Astrocyte (in vitro differentiated cells and primary cell): ENCODE results near the gene CMIP. TPM values are rescaled to one million over a fixed set of nuclear protein-coding genes. Genes with fewer than 3 reads are reported as not detected.

Experiments used
- DNase-seq: peaks from one replicate; pipeline ENCODE4 v3.0.0-alpha.2; 2010; ENCODE audit warnings: low read depth
- FAIRE-seq: peaks from 2 replicates; lab custom pipeline; 2011; peaks lifted over from hg19 to GRCh38; lab: Jason Lieb, UNC
- H2AFZ ChIP-seq: 2 replicates; pipeline ENCODE4 v1.6.0; 2012; ENCODE audit warnings: low read depth, low read length, inconsistent platforms
- H3K27ac ChIP-seq: 2 replicates; pipeline ENCODE4 v1.5.1; 2011; ENCODE audit warnings: low read depth, low read length, inconsistent platforms
- H3K27me3 ChIP-seq: 2 replicates; pipeline ENCODE4 v1.6.0; 2011; ENCODE audit warnings: low read length, inconsistent platforms; ENCODE audit not compliant: insufficient read depth
- H3K36me3 ChIP-seq: 2 replicates; pipeline ENCODE4 v1.5.1; 2011; ENCODE audit warnings: low read length, inconsistent platforms; ENCODE audit not compliant: insufficient read depth
- H3K4me1 ChIP-seq: 2 replicates; pipeline ENCODE4 v1.5.1; 2011; ENCODE audit warnings: low read length, inconsistent platforms; ENCODE audit not compliant: insufficient read depth
- H3K4me2 ChIP-seq: 2 replicates; pipeline ENCODE4 v1.6.0; 2012; ENCODE audit warnings: low read length, inconsistent platforms
- H3K4me3 ChIP-seq: 2 replicates; pipeline ENCODE4 v1.5.1; 2011; ENCODE audit warnings: low read depth, mild to moderate bottlenecking, low read length, inconsistent platforms; ENCODE audit not compliant: insufficient read depth
- H3K79me2 ChIP-seq: 2 replicates; pipeline ENCODE4 v1.6.0; 2012; ENCODE audit warnings: mild to moderate bottlenecking, low read length, inconsistent platforms; ENCODE audit not compliant: insufficient read depth
- H3K9ac ChIP-seq: 2 replicates; pipeline ENCODE4 v1.6.0; 2012; ENCODE audit warnings: mild to moderate bottlenecking, low read length, inconsistent platforms
- H3K9me3 ChIP-seq: 2 replicates; pipeline ENCODE4 v1.5.1; 2012; ENCODE audit warnings: low read depth, mild to moderate bottlenecking, low read length, inconsistent platforms; ENCODE audit not compliant: insufficient read depth
- H4K20me1 ChIP-seq: 2 replicates; pipeline ENCODE4 v1.6.0; 2012; ENCODE audit warnings: low read length, inconsistent platforms; ENCODE audit not compliant: insufficient read depth
- H3K27ac Mint-ChIP-seq: one replicate; pipeline ENCODE4 v1.8.0; 2021; ENCODE audit warnings: mild to moderate bottlenecking, mixed read lengths; ENCODE audit not compliant: unreplicated experiment
- H3K27me3 Mint-ChIP-seq: one replicate; pipeline ENCODE4 v1.8.0; 2021; ENCODE audit warnings: low read depth, mixed read lengths; ENCODE audit not compliant: unreplicated experiment
- H3K36me3 Mint-ChIP-seq: one replicate; pipeline ENCODE4 v1.8.0; 2021; ENCODE audit warnings: low read depth, mixed read lengths; ENCODE audit not compliant: unreplicated experiment
- H3K4me1 Mint-ChIP-seq: one replicate; pipeline ENCODE4 v1.8.0; 2021; ENCODE audit warnings: low read depth, mixed read lengths; ENCODE audit not compliant: unreplicated experiment
- H3K4me3 Mint-ChIP-seq: one replicate; pipeline ENCODE4 v1.8.0; 2021; ENCODE audit warnings: mild to moderate bottlenecking, moderate library complexity, mixed read lengths; ENCODE audit not compliant: unreplicated experiment
- H3K9me3 Mint-ChIP-seq: one replicate; pipeline ENCODE4 v1.8.0; 2021; ENCODE audit warnings: mild to moderate bottlenecking, mixed read lengths; ENCODE audit not compliant: unreplicated experiment
- CTCF ChIP-seq: IDR thresholded peaks from 2 replicates; pipeline ENCODE4 v1.5.1; 2011; ENCODE audit warnings: low read depth, mild to moderate bottlenecking, inconsistent platforms, low read length, moderate library complexity; ENCODE audit not compliant: insufficient read depth
- EZH2 ChIP-seq: IDR thresholded peaks from 2 replicates; pipeline ENCODE4 v1.6.1; 2012; ENCODE audit warnings: mild to moderate bottlenecking, low read length, inconsistent platforms; ENCODE audit not compliant: insufficient read depth
- total RNA-seq: library from RNA; stranded (reverse); gene quantifications from 2 replicates; pipeline ENCODE4 v1.2.1, GENCODE V29; 2021

The CMIP gene
- total RNA-seq, 1 donor from 2014 or later: 71.5 TPM

DNA sequence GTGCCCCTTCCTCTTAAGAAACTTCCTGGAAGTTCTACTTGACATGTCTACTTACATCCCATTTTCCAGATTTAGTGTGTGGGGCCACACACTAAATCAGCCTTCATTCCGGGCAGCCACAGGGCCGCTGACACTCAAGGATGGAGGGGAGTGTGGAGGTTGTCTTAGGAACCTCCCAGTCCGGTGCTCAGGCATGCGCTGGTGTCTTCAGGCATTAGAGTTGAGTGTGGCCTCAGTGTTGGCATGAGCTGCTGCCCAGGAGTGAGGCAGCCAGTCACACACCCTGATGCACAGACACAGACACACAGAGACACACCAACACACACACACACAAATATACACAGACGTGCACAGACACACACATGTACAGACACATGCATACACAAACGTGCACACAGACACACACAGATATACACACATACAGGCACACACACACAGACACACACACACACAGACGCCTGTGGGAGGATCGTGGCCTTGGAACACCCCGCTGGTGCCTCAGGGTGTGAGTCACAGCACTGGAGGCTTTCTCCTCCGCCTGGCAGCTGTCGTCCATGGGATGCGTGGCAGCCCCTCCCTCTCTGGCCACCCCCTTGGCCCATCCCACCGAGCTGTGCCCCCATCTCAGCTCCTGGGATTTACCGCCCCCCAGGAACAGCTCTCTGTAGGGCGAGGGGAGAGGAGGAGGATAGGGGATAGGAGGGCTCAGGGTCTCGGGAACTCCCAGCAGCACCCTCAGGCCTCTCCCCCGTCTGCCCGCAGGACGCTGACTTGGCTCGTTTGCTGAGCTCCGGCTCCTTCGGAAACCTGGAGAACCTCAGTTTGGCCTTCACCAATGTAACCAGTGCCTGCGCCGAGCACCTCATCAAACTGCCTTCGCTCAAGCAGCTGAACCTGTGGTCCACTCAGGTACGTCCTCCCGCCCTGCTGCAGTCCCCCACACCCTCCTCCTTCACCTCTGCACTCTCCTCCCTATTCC lies 258.9 kb downstream of the CMIP start:
- Histone ChIP-seq H4K20me1 (peaks cover 5% of the 10 kb centered on the region), H3K9ac (peak overlapping the region; percentile 78), H2AFZ (peak overlapping the region; percentile 32), H3K4me1 (peaks cover 34% of the 10 kb centered on the region), H3K4me3 (peak overlapping the region; percentile 20), H3K9me3 (no peaks in the 10 kb centered on the region), H3K4me2 (peak overlapping the region; percentile 71), H3K79me2 (no peaks in the 10 kb centered on the region), H3K27ac (peak overlapping the region; percentile 80), H3K27me3 (no peaks in the 10 kb centered on the region), H3K36me3 (no peaks in the 10 kb centered on the region)
- DNase-seq (peak; percentile 96), FAIRE-seq (peak; percentile 98)
- peaks cover 26% of the 10 kb centered on the region for H3K4me1 Mint-ChIP-seq
- H3K27me3 Mint-ChIP-seq: no peaks in the 10 kb centered on the region
- TF ChIP-seq EZH2 (no peak), CTCF (no peak)
- H3K9me3 Mint-ChIP-seq: no peaks in the 10 kb centered on the region
- H3K36me3 Mint-ChIP-seq: peaks cover 35% of the 10 kb centered on the region
- no peak overlapping the region for H3K4me3 Mint-ChIP-seq
- H3K27ac Mint-ChIP-seq: peak overlapping the region; percentile 81

- Histone ChIP-seq H3K9ac (no peak overlapping the region), H3K4me2 (no peak overlapping the region), H3K79me2 (no peaks in the 10 kb centered on the region), H3K4me3 (no peak overlapping the region), H4K20me1 (peaks cover 5% of the 10 kb centered on the region), H3K36me3 (no peaks in the 10 kb centered on the region), H3K27ac (no peak overlapping the region), H2AFZ (no peak overlapping the region), H3K9me3 (no peaks in the 10 kb centered on the region), H3K4me1 (peaks cover 31% of the 10 kb centered on the region), H3K27me3 (no peaks in the 10 kb centered on the region)
- TF ChIP-seq CTCF (no peak), EZH2 (no peak)
- Mint-ChIP-seq H3K4me1 (peaks cover 26% of the 10 kb centered on the region), H3K4me3 (no peak overlapping the region), H3K9me3 (no peaks in the 10 kb centered on the region), H3K27ac (no peak overlapping the region), H3K27me3 (no peaks in the 10 kb centered on the region), H3K36me3 (peaks cover 28% of the 10 kb centered on the region)
- DNase-seq (no peak), FAIRE-seq (no peak)
Observed at GRCh38 chr16:81705261-81705660, 260.7 kb downstream of the CMIP start.
